Right forelimb (tissue), 1 donor: ENCODE measurements around the gene BCAR1.
A peak's percentile ranks its signal among the peaks of the same experiment; 100 is the strongest.
"Not testable (repeated sequence)": the region's sequence is repeated elsewhere in the genome, so short reads cannot be mapped to it uniquely, and the experiment has no call there.

Source experiments
- DNase-seq: peaks from one replicate; pipeline ENCODE4 v3.0.0-alpha.2; 2018

BCAR1 gene, protein sequence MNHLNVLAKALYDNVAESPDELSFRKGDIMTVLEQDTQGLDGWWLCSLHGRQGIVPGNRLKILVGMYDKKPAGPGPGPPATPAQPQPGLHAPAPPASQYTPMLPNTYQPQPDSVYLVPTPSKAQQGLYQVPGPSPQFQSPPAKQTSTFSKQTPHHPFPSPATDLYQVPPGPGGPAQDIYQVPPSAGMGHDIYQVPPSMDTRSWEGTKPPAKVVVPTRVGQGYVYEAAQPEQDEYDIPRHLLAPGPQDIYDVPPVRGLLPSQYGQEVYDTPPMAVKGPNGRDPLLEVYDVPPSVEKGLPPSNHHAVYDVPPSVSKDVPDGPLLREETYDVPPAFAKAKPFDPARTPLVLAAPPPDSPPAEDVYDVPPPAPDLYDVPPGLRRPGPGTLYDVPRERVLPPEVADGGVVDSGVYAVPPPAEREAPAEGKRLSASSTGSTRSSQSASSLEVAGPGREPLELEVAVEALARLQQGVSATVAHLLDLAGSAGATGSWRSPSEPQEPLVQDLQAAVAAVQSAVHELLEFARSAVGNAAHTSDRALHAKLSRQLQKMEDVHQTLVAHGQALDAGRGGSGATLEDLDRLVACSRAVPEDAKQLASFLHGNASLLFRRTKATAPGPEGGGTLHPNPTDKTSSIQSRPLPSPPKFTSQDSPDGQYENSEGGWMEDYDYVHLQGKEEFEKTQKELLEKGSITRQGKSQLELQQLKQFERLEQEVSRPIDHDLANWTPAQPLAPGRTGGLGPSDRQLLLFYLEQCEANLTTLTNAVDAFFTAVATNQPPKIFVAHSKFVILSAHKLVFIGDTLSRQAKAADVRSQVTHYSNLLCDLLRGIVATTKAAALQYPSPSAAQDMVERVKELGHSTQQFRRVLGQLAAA

DNA sequence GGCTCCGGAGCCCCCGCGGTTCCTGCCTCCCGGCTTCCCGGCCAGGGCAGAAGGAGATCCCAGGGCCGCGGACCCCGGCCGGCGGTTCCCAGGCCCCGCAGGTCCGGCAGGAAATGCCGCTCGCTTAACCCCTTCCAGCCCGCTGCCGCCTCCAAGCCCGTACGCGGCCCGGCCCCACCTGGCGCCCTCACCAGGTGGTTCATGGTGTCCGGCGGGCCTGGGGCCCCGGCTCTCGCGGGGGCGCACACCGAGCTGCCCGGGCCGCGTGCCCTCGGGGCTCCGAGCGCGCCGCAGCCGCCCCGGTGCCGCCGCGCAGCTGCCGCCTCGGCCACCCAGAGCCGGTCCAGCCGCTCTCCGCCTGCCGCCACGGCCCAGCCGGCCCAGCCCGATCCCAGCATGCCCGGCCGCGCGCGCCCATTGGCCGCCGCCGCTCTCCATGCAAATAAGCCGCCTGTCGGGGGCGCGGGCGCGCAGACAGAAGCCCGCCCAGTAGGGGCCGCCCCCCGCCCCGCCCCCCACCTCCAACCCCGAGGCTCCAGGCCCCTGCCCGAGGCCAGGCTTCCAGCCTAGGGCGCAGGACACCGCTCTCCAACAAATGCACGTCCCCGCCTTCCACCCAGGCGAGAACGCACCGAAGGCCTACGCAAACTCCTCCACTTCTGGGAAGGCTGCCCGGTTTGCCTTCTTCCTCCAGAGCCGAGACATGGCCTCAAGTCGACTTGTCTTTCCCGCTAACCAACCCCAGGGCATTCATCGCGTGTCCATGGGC, at the start of gene BCAR1:
Gene BCAR1 (minus strand): TSS at position 345 of the 769 bp plus-strand sequence. CDS start 142 bp downstream, at position 203.
- DNase-seq, result peak; percentile 93

DNA sequence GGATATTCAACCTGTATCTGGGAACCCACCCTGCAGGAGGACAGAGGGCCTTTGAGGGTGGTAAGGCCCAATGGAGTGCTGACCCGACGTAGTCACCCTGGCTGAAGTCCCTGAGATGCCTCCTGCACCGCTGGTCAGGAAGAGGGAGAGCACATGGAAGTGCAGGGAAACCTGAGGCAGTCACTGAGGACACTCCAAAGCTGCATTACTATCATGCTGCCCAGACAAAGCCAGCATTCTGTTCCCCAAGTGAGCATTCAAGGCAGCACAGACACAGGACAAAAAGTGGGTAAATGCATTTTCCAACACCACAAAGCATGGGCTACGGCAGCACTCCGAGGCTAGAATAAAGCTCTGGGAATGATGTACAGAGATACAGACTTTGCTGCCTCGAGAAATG, 46.8 kb upstream of the BCAR1 start:
- no peak for DNase-seq

DNA sequence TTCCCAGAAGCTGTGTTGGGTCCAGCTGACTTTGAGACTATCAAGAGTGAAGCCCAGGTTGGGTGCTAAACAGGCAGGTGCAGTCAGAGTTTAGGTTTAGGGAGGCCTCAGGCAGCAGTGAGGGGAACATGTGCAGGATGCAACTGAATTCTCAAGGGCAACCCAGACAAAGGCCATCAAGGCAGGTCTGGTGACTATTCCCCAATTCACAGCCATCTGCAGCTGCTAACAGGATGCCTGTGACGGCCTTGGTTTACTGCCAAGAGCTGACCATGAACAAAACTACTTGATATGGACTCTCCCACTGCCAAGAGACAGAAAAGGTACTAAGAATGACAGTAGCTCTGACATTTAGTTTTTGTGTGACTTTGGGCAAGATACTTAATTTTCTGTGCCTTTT, 45.2 kb upstream of the BCAR1 start:
- no peak for DNase-seq

DNA sequence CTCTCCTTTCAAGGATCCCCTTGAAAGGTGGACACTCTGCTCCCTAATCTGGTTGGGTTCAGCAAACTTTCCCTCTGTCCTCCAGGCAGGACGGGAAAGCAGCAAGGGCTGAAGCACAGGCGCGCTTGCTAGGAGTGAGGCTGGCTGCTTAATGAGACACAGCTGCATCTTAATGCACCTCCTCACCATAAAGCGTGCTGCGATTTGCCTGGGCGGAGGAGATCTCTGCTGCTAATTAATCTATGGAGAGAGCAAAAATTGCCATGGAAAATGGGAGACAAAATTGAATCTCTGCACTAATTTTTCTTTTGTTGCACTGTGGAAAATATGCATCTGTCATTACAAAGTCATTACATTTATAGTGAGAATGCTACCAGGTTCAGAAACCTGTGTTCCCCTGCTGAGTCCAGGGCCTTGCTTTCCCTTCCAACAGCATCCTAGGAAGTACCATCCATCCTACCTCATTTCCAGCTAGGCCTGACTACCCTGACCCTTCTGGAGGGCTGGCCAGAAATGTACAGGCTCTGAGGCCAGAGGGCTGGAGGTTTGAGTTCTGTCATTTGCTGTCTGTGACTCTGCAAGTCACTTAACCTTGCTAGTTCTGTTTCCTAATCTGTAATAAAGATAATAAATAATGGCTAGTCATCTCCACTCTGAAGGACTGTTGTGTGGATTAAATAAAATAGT, 43.5 kb upstream of the BCAR1 start:
- no peak for DNase-seq

DNA sequence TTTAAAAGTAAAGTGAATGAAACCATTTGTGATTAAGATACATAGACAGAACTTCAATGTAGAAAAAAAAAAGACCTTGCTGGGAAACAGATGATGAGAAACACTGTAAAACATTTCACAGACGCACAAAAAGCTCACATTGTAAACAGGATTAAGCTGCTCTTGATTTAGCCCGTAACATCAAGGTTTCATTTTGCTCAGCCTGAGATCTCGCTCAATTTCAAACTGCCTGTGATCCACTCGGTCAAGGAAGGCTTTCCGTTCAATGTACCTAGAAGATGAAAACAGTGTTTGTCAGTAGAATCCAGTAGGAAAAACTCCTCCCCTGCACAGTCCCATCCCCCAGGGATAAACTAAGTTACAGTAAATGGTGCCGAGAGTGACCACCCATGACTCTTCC, 42.3 kb upstream of the BCAR1 start:
- no peak for DNase-seq

DNA sequence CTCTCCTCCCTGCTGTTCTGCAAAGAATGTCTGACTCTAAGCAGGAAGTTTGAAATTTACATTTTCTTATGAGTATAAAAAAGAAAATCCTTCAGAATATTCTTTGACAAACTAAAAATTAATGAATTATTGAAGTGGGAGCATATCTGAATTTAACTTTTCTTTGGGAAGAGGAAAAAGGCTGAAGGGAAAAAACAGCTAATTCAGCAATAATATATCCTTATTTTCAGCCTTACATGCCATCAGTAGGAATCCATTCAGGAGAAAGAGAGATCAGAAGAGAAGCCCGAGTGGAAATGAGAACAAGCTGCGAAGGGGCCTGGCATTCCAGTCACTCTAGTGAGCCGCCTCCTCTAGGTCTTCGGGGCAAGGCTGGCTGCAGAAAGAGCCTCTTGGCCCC, 41.7 kb upstream of the BCAR1 start:
- DNase-seq, result no peak

DNA sequence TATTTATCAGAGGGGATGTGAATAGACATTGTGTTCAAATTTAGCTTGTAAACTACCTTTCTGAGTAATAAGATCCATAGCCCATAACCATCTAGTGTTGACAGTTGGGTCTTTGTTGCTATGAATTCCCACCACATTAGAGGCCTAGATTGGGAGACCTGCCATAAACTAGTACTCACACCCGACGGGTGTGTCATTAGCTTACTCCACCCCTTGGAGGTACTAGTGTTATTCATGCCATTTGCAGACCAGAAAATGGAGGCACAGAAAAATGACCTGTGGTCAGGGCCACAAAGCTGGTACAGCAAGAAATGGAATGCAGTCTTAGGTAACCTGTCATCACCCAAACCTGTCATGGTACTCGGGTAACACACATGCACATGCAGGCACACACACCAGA, 41.3 kb upstream of the BCAR1 start:
- no peak for DNase-seq

DNA sequence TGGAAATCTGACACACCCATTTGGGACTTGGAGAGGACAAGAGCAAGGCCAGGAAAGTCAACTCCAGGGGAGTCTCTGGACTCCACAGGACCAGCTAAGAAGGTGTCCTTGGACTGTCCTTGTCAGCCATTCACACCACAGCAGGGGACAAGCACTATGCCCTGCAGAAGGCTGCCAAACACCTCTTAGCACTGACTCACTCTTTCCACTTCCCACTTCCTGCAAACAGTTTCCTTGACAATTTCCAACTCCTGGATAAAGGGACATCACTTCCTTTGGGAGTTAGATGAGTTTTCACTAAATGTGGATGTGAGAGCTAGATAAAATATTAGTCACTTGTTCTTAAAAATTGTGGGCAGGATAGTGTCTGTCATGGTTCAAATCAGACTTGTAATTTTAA, 37.8 kb upstream of the BCAR1 start:
- DNase-seq, result no peak

DNA sequence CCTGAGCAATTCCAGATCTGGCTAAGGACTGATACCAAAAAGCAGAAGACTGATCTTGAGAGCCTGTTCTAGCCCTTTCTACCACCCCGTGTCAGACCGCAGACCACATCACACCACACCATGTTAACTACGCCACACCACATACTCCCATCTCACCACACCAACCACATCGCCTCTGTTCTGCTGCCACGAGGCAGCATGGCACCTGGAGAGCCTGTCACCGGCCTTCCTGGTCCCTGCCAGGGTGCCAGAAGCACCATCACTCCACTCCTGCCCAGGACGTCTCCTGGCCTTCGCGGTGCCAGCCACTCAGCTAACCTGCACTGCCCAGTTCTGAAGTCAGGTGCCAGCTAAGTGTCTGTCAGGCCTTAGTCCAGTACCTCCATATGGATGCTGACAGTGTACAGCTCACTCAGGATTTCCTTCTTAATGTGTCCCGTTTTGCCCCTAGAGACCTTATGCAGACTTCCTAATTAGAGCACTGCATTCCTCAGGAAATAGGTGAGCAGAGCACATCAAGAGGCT, 37.2 kb upstream of the BCAR1 start:
- no peak for DNase-seq

DNA sequence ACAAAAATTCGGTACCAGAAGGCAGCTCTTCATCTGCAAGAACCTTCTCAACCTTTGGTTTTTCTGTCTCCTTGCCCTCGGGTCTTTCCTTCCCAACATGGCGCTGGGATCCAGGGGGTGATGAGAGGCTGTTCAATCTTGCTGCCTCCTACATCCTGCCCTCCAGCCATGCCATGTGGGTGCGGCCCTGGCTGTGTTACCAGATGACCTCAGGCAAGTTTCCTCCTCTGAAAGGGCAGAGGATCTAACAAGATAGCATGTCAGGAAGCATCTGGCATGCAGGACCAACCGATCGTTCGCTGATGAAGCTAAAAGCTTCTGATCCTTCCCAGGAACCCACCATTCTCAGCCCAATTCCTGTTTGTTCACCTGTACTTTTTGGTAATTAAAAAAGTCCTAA, 36.8 kb upstream of the BCAR1 start:
- DNase-seq, result no peak

DNA sequence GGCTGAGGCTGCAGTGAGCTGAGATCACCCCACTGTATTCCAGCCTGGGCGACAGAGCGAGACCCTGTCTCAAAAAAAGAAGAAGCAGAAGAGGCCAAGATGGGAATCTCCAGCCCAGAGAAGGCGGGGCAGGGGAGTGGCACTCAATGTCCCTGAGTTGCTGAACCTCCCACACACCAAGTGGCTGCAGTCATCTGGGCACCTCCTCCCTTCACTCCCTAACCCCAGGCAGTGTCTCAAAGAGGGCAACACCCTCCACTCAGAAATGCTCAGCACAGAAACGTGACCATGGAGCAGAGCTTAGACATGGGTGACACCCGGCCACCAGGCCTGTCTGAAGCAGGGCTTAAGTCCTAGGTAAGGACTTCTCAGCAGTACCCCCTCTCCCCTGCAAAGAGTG, 36.3 kb upstream of the BCAR1 start:
- no peak for DNase-seq

DNA sequence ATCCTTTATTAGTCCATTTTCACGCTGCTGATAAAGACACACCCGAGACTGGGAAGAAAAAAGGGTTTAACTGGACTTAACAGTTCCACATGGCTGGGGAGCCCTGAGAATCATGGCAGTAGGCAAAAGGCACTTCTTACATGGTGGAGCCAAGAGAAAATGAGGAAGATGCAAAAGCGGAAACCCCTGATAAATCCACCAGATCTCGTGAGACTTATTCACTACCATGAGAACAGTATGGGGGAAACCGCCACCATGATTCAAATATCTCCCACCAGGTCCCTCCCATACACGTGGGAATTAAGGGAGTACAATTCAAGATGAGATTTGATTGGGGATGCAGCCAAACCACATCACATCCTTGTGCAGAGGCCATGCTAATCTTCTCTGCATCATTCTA, 35.0 kb upstream of the BCAR1 start:
- DNase-seq, result no peak

DNA sequence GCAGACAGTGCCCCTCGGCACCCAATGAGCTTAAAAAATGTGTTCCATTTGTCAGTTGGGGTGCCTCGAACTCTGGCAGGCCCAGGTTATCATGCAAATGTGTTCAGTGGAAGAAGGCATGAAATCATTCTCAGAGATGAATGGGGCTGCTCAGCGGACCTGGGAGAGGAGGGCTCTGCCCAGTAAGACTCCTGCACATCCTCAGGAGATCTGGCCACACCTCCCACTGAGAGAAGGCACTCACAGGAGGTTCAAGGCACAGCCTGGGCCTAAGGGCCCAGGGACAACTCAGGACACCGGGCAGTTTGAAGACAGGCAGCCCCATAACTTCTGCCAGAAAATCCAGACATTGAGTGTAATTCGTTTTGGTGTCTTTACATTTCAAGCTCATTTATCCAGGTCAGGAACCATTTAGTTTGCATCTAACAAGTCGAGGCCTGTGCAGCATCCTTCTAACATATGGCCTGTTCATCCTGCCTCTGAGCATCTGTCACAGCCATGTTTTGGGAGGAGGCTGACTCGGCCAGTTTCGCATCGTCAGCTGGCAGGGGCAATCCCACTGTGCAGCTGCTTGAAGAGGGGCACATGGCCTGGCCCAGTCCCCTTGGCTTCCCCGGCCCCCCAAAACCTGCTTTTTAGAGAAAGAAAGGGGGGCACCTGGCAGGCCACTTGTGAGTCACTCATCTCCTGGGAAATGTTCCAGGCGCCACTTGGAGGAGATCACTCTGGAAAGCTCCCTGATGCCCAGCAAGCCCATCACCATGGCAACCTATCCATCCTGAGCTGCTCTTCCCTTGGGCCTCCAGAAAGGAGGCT, 31.2 kb upstream of the BCAR1 start:
- no peak for DNase-seq

DNA sequence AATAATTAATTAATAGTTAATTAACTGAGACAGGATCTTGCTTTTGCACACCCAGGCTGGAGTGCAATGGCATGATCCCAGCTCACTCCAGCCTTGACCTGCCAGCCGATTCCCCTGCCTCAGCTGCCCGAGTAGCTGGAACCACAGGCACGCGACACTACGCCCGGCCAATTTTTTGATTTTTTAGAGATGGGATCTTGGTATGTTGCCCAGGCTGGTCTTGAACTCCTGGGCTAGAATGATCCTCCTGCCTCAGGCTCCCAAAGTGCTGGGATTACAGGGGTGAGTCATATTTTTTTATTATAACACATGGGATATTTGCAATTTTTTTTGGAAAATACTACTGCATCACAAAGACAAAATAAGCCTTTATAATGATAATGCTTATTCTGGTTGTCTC, 30.4 kb upstream of the BCAR1 start:
- no peak for DNase-seq

DNA sequence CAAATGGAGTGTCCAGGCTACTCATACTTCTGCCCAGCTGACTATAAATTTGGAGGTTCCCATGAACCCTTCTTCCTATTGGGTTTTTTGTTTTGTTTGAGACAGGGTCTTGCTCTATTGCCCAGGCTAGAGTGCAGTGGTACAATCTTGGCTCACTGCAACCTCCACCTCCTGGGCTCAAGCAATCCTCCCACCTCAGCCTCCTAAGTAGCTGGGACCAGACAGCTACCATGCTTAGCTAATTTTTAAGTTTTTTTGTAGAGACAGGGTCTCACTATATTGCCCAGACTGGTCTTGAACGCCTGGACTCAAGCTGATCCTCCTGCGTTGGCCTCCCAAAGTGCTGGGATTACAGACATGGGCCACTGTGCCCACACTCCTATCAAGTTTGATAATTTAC, 29.6 kb upstream of the BCAR1 start:
- DNase-seq, result not testable (repeated sequence)

DNA sequence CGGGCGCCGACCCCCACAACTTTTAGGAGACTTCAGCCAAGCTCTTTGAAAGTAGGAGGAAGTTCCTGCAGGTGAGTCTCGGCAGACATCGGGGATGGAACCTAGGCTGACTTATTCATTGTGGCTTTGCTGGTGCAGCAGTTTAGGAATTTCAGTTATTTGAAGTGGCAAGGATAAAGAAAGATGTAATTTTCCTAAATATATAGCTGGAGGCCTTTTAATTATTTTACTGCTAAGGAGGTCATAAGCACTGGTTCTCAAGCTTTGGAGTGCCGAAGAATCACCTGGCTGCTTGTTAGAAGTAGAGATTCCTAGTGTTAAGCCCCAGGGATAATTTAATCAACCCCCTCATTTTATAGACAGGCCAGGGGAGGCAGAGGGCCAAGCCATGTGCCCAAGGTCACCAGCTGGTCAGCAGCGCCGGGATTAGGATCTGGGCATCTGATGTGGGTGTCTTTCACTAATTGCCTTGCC, 28.9 kb upstream of the BCAR1 start:
- no peak for DNase-seq

DNA sequence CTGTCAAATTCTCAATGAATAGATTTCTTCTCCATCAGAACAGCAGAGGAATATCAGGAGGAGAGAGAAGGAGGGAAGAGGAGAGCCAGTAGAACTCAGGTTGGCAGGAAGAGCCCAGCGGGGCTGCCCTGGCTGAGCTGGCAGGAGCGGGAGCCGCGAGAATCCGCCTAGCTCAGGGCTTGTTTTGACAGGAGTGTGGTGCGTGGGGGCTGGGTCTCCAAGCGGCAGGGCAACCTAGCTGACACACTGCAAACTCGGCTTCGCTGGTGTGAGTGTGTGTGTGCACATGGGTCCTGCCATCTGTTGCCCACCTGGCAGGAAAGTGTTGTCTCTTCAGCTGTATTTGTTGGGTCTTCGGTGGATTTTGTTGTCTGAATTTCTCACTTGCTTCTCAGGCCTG, 27.9 kb upstream of the BCAR1 start:
- no peak for DNase-seq

DNA sequence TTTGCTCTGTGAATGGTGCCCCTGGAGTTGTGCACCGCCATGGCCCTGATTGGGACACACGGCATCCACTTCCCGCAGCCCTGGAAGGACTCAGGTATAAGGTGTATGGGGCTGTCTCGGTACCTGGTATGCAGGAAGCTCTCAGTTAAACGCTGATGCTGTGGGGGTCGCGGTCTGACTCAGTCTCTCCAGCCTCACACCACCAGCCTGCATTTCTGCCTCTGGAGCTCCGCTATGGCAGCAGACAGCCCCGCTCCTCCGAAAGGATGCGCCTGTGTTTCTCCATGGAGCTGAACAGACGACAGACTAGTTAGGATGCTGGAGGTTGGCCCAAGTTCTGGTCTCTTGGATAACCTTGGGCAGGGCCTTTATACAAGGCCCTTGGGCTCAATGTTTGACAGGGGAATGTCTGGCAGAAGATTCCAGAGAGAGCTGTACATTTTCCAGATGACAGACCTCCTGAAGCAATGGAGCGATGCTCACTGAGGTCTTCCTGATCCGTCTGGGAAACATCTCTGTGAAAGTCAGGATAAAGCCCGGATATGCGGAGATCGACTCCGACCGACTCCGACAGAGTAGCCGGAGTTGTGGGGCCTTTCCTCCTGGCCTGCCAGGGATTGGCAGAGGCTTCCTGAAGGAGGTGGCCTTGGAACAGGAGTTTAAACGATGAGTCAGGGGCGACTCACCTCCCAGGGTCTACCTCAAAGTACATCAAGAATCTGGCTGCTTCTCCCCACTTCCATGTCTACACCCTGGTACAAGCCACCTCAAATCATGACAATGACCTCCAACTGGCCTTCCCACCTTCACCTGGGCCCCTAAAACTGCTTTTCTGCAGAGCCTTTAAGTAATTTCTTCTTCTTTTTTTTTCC, 21.9 kb upstream of the BCAR1 start:
- DNase-seq, result no peak

DNA sequence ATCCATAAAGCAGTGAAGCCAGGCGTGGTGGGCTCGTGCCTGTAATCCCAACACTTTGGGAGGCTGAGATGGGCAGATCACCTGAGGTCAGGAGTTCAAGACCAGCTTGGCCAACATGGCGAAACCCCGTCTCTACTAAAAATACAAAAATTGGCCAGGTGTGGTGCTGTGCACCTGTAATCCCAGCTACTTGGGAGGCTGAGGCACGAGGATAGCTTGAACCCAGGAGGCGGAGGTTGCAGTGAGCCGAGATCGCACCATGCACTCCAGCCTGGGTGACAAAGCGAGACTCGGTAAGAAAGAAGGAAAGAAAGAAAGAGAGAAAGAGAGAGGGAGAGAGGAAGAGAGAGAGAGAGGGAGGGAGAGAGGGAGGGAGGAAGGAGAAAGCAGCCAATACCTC, 21.2 kb upstream of the BCAR1 start:
- not testable (repeated sequence) for DNase-seq

DNA sequence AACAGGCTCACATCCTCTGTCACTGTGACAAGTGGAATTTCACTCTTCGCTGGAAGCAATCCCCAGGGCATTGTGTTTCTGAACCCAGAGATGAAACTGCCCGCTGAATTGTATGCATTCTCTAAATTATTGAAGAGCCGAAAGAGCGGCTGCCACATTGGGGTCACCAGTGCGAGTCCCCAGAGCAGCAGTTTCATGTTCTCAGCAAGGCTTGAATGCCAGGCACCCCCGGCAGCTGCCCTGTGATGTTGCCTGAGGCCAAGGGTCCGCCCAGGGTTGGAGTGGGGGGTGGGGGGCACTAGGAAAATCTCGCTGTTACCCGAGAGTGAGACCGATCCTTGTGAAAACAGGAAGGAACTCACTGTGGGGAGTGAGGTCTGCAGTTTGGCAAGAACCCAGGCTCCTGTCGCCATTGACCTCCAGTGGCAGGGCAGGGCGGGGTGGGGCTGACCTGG, 20.7 kb upstream of the BCAR1 start:
- DNase-seq, result no peak
